Calu3 (cell line): ENCODE measurements around the gene SELENOM. TPM values are rescaled to one million over a fixed set of nuclear protein-coding genes. Genes with fewer than 3 reads are reported as not detected.

Experiments used
- BruUV-seq: library from RNA; stranded (reverse); fragments of 400-500 nt; replicated peaks from 2 replicates; lab custom pipeline; 2021; lab: Mats Ljungman, UMichigan
- CTCF ChIA-PET: fragments of 300-600 bp; sonication (Branson Sonifier 250); formaldehyde crosslinking; loops from one replicate; lab custom pipeline; 2022; ENCODE audit warnings: antibody characterized with exemption; lab: Charles Lee
- DNase-seq: peaks from one replicate; pipeline ENCODE4 v3.0.0; 2022
- H3K27ac Mint-ChIP-seq: one replicate; pipeline ENCODE4 v1.8.0; 2022; ENCODE audit warnings: mixed read lengths; ENCODE audit not compliant: unreplicated experiment
- H3K27me3 Mint-ChIP-seq: one replicate; pipeline ENCODE4 v1.8.0; 2022; ENCODE audit warnings: mixed read lengths; ENCODE audit not compliant: unreplicated experiment
- H3K36me3 Mint-ChIP-seq: one replicate; pipeline ENCODE4 v1.8.0; 2022; ENCODE audit warnings: mild to moderate bottlenecking, moderate library complexity, mixed read lengths; ENCODE audit not compliant: insufficient read depth, unreplicated experiment
- H3K4me1 Mint-ChIP-seq: one replicate; pipeline ENCODE4 v1.8.0; 2022; ENCODE audit warnings: mild to moderate bottlenecking, low read depth, mixed read lengths; ENCODE audit not compliant: unreplicated experiment
- H3K4me3 Mint-ChIP-seq: one replicate; pipeline ENCODE4 v1.8.0; 2022; ENCODE audit warnings: mild to moderate bottlenecking, low read depth, moderate library complexity, mixed read lengths; ENCODE audit not compliant: unreplicated experiment
- H3K9me3 Mint-ChIP-seq: one replicate; pipeline ENCODE4 v1.8.0; 2022; ENCODE audit warnings: low read depth, mixed read lengths; ENCODE audit not compliant: unreplicated experiment
- intact Hi-C: fragments of 100-400 bp; cut with micrococcal nuclease; formaldehyde crosslinking; loops from one replicate; pipeline ENCODE4 v1.10.0; 2022; ENCODE audit not compliant: unreplicated experiment
- total RNA-seq: library from RNA; stranded (reverse); gene quantifications from 2 replicates; pipeline ENCODE4 v1.2.3, GENCODE V29; 2022
- TF ChIP-seq, protein P1 (sequence below): fragments of 200-600 bp; IDR thresholded peaks from one replicate; pipeline ENCODE4 v1.8.0; 2022; ENCODE audit warnings: antibody characterized with exemption; ENCODE audit not compliant: unreplicated experiment

SELENOM gene
- total RNA-seq, 1 experiment from 2014 or later = not detected

DNA sequence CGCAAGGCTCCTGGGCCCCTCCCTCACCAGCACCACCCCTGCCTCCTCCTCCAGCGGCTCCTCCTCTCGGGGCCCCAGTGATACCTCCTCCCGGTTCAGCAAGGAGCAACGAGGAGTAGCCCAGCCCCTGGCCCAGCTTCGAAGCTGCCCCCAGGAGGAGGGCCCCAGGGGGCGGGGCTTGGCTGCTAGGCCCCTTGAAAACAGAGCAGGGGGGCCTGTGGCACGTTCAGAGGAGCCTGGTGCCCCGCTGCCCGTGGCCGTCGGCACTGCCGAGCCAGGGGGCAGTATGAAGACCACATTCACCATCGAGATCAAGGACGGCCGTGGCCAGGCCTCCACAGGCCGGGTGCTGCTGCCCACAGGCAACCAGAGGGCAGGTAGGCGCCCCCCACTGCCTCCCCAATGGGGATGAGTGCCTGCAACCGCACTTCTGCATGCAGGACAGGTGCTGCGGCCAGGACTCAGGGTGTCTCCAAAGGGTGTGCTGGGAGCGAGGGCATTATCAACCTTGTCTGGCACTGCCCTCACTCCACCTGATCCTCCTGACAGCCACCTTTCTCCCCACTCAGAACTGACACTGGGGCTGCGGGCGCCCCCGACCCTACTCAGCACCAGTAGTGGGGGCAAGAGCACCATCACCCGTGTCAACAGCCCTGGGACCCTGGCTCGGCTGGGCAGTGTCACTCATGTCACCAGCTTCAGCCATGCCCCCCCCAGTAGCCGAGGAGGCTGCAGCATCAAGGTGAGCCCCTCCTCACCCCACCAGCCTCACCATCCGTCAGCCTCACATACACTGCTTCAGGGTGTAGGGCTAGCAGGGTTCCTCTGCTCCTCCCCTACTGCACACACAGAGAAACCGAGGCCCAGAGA is 16.0 kb downstream of the SELENOM start:
- Mint-ChIP-seq H3K36me3 (no peaks in the 10 kb centered on the region), H3K27ac (no peak overlapping the region), H3K27me3 (no peaks in the 10 kb centered on the region), H3K9me3 (no peaks in the 10 kb centered on the region), H3K4me3 (no peak overlapping the region), H3K4me1 (no peaks in the 10 kb centered on the region)
- no peak for DNase-seq
- no TSS peak for BruUV-seq
- intact Hi-C loops = no loop called here
- TF ChIP-seq, protein P1, sequence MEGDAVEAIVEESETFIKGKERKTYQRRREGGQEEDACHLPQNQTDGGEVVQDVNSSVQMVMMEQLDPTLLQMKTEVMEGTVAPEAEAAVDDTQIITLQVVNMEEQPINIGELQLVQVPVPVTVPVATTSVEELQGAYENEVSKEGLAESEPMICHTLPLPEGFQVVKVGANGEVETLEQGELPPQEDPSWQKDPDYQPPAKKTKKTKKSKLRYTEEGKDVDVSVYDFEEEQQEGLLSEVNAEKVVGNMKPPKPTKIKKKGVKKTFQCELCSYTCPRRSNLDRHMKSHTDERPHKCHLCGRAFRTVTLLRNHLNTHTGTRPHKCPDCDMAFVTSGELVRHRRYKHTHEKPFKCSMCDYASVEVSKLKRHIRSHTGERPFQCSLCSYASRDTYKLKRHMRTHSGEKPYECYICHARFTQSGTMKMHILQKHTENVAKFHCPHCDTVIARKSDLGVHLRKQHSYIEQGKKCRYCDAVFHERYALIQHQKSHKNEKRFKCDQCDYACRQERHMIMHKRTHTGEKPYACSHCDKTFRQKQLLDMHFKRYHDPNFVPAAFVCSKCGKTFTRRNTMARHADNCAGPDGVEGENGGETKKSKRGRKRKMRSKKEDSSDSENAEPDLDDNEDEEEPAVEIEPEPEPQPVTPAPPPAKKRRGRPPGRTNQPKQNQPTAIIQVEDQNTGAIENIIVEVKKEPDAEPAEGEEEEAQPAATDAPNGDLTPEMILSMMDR = no peak
- CTCF ChIA-PET = no interaction called here

DNA sequence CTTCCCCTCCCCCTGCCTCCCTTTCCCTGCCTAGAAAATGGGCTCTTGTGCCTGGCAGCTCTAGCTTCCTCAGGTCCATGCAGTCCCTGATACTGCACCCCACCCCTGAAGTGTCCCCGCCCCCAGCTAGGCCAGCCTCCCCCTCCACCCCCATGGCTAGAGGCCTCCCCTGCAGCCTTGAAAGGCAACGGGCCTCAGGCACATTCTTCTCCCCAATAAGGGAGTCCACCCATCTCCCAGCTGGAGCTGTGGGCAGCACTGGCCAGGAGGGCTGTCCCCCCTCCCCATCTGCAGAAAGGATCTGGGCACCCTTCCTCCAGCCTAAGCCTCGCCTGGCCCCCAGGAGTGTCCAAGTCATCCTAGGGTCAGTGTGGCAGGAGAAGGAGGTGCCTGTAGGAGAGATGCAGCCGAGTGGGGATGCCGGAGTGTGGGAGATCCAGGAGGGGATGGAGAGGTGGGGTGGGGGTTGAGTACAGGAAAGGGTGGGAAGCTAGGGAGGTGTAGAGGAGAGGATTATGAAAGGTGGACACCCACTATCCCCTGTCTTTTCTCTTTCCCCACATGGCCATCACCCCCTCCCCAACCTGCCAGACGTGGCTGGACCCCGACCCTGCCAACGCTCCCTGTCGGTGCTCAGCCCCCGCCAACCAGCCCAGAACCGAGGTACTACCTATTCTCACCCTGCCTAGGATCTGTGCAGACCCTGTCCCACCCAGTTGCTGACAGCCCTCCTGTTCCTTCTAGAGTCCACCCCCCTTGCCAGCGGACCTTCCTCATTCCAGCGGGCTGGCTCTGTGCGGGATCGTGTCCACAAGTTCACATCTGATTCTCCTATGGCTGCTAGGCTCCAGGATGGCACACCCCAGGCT is 16.9 kb downstream of the SELENOM start:
- intact Hi-C loops = no loop called here
- Mint-ChIP-seq H3K27me3 (no peaks in the 10 kb centered on the region), H3K36me3 (peaks cover under 1% of the 10 kb centered on the region), H3K4me3 (no peak overlapping the region), H3K27ac (no peak overlapping the region), H3K4me1 (no peaks in the 10 kb centered on the region), H3K9me3 (no peaks in the 10 kb centered on the region)
- CTCF ChIA-PET = no interaction called here
- no TSS peak for BruUV-seq
- TF ChIP-seq, protein P1 = no peak
- DNase-seq = no peak

GRCh38 chr22:31089160-31090100 is 17.9 kb downstream of the SELENOM start:
- no TSS peak for BruUV-seq

More at GRCh38 chr22:31089160-31090100, 17.9 kb downstream of the SELENOM start:
- DNase-seq = peak; percentile 52
- Mint-ChIP-seq H3K4me1 (no peaks in the 10 kb centered on the region), H3K27me3 (no peaks in the 10 kb centered on the region), H3K9me3 (no peaks in the 10 kb centered on the region), H3K4me3 (no peak overlapping the region), H3K36me3 (peaks cover 10% of the 10 kb centered on the region), H3K27ac (no peak overlapping the region)
- TF ChIP-seq, protein P1 = peak; percentile 76
- CTCF ChIA-PET = interaction anchor here (0.6 kb wide), 1 partner anchor 60 kb away, joined by 3 read pairs; no protein-coding TSS in a partner anchor
- intact Hi-C loops = no loop called here
